MG63 (cell line): ENCODE measurements around the gene LCE3E. TPM values are rescaled to one million over a fixed set of nuclear protein-coding genes. Genes with fewer than 3 reads are reported as not detected.

Source experiments
- DNase-seq: peaks from one replicate; pipeline ENCODE4 v3.0.0-alpha.2; 2020
- H3K27me3 ChIP-seq: fragments of 250-450 bp; sonication (Bioruptor Pico); 2 replicates; pipeline ENCODE4 v1.5.1; 2020; ENCODE audit warnings: mild to moderate bottlenecking, moderate library complexity
- H3K36me3 ChIP-seq: fragments of 250-450 bp; sonication (Bioruptor Pico); 2 replicates; pipeline ENCODE4 v1.5.1; 2020; ENCODE audit warnings: mild to moderate bottlenecking, moderate library complexity
- H3K4me3 ChIP-seq: fragments of 250-450 bp; sonication (Bioruptor Pico); 2 replicates; pipeline ENCODE4 v1.5.1; 2020; ENCODE audit warnings: mild to moderate bottlenecking, moderate library complexity
- H3K9me3 ChIP-seq: fragments of 250-450 bp; sonication (Bioruptor Pico); 2 replicates; pipeline ENCODE4 v1.5.1; 2020; ENCODE audit warnings: mild to moderate bottlenecking, moderate library complexity
- total RNA-seq: library from RNA; depleted of rRNA; stranded (reverse); fragments of >200 nt; shearing (Covaris generic); gene quantifications from 2 replicates; pipeline ENCODE4 v1.2.3, GENCODE V29; 2014; ENCODE audit warnings: low replicate concordance; rRNA removed

LCE3E gene
- total RNA-seq, 1 experiment from 2014 or later = not detected

- Histone ChIP-seq H3K9me3 (peaks cover 4% of the 10 kb centered on the region; the same call in 1 of the 2 replicates), H3K27me3 (no peaks in the 10 kb centered on the region; the same call in 1 of the 2 replicates), H3K4me3 (no peak overlapping the region), H3K36me3 (no peaks in the 10 kb centered on the region)
- peak; percentile 60 for DNase-seq
Observed at GRCh38 chr1:152533327-152533938, 33.1 kb downstream of the LCE3E start.

GRCh38 chr1:152525080-152525641 lies 41.4 kb downstream of the LCE3E start:
- Histone ChIP-seq H3K4me3 (no peak overlapping the region), H3K9me3 (no peaks in the 10 kb centered on the region), H3K27me3 (peaks cover 2% of the 10 kb centered on the region; the same call in 1 of the 2 replicates), H3K36me3 (no peaks in the 10 kb centered on the region)
- DNase-seq = no peak

GRCh38 chr1:152520561-152521090 lies 46.0 kb downstream of the LCE3E start:
- peaks cover 4% of the 10 kb centered on the region; the same call in 1 of the 2 replicates for H3K27me3 ChIP-seq
- no peak overlapping the region for H3K4me3 ChIP-seq
- H3K36me3 ChIP-seq = no peaks in the 10 kb centered on the region
- no peaks in the 10 kb centered on the region for H3K9me3 ChIP-seq
- no peak for DNase-seq

DNA sequence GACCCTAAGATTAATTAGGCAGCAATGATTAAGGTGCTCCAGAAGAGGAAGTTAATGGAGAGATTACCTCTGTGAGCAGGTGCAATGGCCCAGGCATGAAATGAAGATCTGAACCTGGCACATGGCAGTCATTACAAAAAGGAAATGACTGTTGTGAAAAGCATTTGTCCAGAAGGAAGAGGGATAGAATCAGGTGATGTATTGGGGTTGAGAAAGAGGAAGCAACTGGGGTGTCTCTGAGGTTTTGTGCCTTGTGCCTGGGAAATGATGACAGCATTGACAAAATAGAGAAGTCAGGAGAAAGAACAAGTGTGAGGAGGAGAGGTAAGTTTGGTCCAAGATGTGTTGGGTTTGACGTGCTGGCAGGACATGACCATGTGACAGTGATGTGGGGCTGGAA lies 46.7 kb downstream of the LCE3E start:
- Histone ChIP-seq H3K9me3 (no peaks in the 10 kb centered on the region), H3K27me3 (peaks cover 4% of the 10 kb centered on the region; the same call in 1 of the 2 replicates), H3K4me3 (no peak overlapping the region), H3K36me3 (no peaks in the 10 kb centered on the region)
- DNase-seq = no peak

DNA sequence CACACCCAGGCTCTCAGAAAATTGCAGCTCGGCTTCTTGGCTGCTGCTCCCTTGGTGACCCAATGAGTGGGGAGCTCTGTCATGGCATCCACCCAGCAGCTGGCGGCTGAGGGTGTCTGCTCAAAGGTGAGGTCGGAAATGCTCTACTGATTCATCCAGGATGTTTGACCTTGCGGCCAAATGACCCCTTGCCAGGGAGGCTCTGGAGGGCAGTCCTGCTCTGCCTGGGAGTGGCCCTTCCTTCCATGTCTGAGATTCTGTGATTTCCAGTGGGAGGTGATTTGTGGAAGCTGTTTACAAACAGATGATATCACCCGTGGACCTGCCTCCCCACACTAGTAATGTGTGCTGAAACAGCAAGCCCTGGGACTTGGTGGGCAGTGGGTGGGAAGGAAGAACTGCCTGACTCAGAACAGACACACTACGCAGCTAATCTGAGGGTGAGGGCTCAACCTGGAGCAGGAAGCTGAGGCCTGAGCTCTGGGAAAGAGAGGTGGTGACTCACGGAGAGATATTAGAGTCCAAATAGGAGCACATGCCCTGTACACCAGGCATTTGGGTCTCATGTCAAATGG lies 49.3 kb downstream of the LCE3E start:
- DNase-seq = peak; percentile 93
- Histone ChIP-seq H3K9me3 (no peaks in the 10 kb centered on the region), H3K4me3 (no peak overlapping the region), H3K27me3 (peaks cover 2% of the 10 kb centered on the region; the same call in 1 of the 2 replicates), H3K36me3 (no peaks in the 10 kb centered on the region)

DNA sequence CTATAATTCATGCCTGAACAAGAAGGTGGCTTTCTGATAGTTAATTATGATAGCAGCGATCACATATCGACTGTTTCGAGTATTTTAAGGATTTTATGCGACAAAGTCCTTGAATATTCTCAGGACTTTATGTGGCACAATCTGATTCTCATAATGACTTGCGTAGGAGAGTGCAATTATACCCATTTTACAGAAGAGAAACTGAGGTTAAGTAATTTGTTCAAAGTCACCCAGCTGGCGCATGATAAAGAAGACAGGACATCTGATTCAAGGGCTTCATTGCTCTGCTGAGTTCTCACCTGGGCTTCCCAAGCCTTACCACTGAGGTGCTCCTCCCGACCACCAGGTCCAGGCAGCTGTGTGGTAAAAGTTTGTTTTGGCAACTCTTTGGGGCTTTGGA lies 50.5 kb downstream of the LCE3E start:
- Histone ChIP-seq H3K4me3 (no peak overlapping the region), H3K36me3 (no peaks in the 10 kb centered on the region), H3K27me3 (peaks cover 2% of the 10 kb centered on the region; the same call in 1 of the 2 replicates), H3K9me3 (no peaks in the 10 kb centered on the region)
- no peak for DNase-seq

Other genes with a start within 250 kb of the LCE3E start
- not detected in 2 replicates for gene FLG, start 241.5 kb downstream of the LCE3E start, total RNA-seq
- not detected in 2 replicates for gene FLG2, start 206.8 kb downstream of the LCE3E start, total RNA-seq
- not detected in 2 replicates for gene CRNN, start 152.5 kb downstream of the LCE3E start, total RNA-seq
- gene LCE5A, start 56.0 kb downstream of the LCE3E start, total RNA-seq = not detected in 2 replicates
- not detected in 2 replicates for gene CRCT1, start 52.3 kb downstream of the LCE3E start, total RNA-seq
- not detected in 2 replicates for gene LCE3D, start 13.7 kb upstream of the LCE3E start, total RNA-seq
- not detected in 2 replicates for gene LCE3C, start 33.5 kb upstream of the LCE3E start, total RNA-seq
- gene LCE3B, start 47.0 kb upstream of the LCE3E start, total RNA-seq = not detected in 2 replicates
- gene LCE3A, start 56.3 kb upstream of the LCE3E start, total RNA-seq = not detected in 2 replicates
- gene LCE2D, start 96.6 kb upstream of the LCE3E start, total RNA-seq = not detected in 2 replicates
- gene LCE2C, start 108.5 kb upstream of the LCE3E start, total RNA-seq = not detected in 2 replicates
- gene LCE2B, start 119.3 kb upstream of the LCE3E start, total RNA-seq = not detected in 2 replicates
- gene LCE2A, start 131.6 kb upstream of the LCE3E start, total RNA-seq = not detected in 2 replicates
- gene LCE4A, start 141.4 kb upstream of the LCE3E start, total RNA-seq = not detected in 2 replicates
- not detected in 2 replicates for gene KPRP, start 191.2 kb upstream of the LCE3E start, total RNA-seq
- not detected in 2 replicates for gene LCE1F, start 208.4 kb upstream of the LCE3E start, total RNA-seq
- gene LCE1E, start 219.5 kb upstream of the LCE3E start, total RNA-seq = not detected in 2 replicates
- not detected in 2 replicates for gene LCE1D, start 229.9 kb upstream of the LCE3E start, total RNA-seq
- not detected in 2 replicates for gene LCE1C, start 239.9 kb upstream of the LCE3E start, total RNA-seq
- gene LCE1B, start 245.2 kb upstream of the LCE3E start, total RNA-seq = not detected in 2 replicates